HG02938 (cell line): ENCODE data around the gene RBP2.

Experiments used
- ATAC-seq: cut with Tn5 transposase; IDR thresholded peaks from one replicate; pipeline ENCODE4 v1.9.1; 2021; ENCODE audit warnings: mild to moderate bottlenecking, moderate library complexity; ENCODE audit not compliant: unreplicated experiment

The RBP2 gene

GRCh38 chr3:139476348-139476747 is at the start of gene RBP2:
Gene RBP2 (minus strand): TSS chr3:139476516. CDS start chr3:139476459, 57 bp downstream.
- no peak for ATAC-seq

GRCh38 chr3:139524841-139525636 is 48.7 kb upstream of the RBP2 start:
- no peak for ATAC-seq

GRCh38 chr3:139523718-139524117 is 47.4 kb upstream of the RBP2 start:
- no peak for ATAC-seq

GRCh38 chr3:139523166-139523565 is 46.9 kb upstream of the RBP2 start:
- ATAC-seq = no peak

- ATAC-seq = no peak
Observed at GRCh38 chr3:139522421-139522820, 46.1 kb upstream of the RBP2 start.

- ATAC-seq = no peak
Observed at GRCh38 chr3:139521816-139522215, 45.5 kb upstream of the RBP2 start.

- no peak for ATAC-seq
Observed at GRCh38 chr3:139521144-139521543, 44.8 kb upstream of the RBP2 start.

GRCh38 chr3:139519998-139520737 is 43.9 kb upstream of the RBP2 start:
- no peak for ATAC-seq

- ATAC-seq = no peak
Observed at GRCh38 chr3:139518926-139519842, 42.9 kb upstream of the RBP2 start.

- ATAC-seq = no peak
Observed at GRCh38 chr3:139518306-139518705, 42.0 kb upstream of the RBP2 start.

- ATAC-seq = no peak
Observed at GRCh38 chr3:139517321-139518065, 41.2 kb upstream of the RBP2 start.

- ATAC-seq = no peak
Observed at GRCh38 chr3:139514741-139515140, 38.4 kb upstream of the RBP2 start.

GRCh38 chr3:139509631-139510030 is 33.3 kb upstream of the RBP2 start:
- no peak for ATAC-seq

GRCh38 chr3:139506766-139507165 is 30.4 kb upstream of the RBP2 start:
- no peak for ATAC-seq

GRCh38 chr3:139505829-139506386 is 29.6 kb upstream of the RBP2 start:
- ATAC-seq = no peak

GRCh38 chr3:139499536-139499935 is 23.2 kb upstream of the RBP2 start:
- ATAC-seq = no peak

GRCh38 chr3:139493826-139494385 is 17.6 kb upstream of the RBP2 start:
- ATAC-seq = no peak

- no peak for ATAC-seq
Observed at GRCh38 chr3:139491966-139492365, 15.7 kb upstream of the RBP2 start.

GRCh38 chr3:139491027-139491700 is 14.8 kb upstream of the RBP2 start:
- ATAC-seq = no peak
